GM18858 (cell line): Measurements from ENCODE around the gene CPA4.
"Not testable (repeated sequence)": the region's sequence is repeated elsewhere in the genome, so short reads cannot be mapped to it uniquely, and the experiment has no call there.

Experiments used
- ATAC-seq: cut with Tn5 transposase; IDR thresholded peaks from one replicate; pipeline ENCODE4 v1.9.1; 2021; ENCODE audit not compliant: unreplicated experiment

CPA4 gene

GRCh38 chr7:130292682-130293257 lies at the start of gene CPA4:
CPA4 (plus strand) TSS chr7:130293161; CDS start chr7:130293181, 20 bp downstream.
- ATAC-seq, result no peak

- not testable (repeated sequence) for ATAC-seq
Observed at GRCh38 chr7:130243486-130243885, 49.5 kb upstream of the CPA4 start.

DNA sequence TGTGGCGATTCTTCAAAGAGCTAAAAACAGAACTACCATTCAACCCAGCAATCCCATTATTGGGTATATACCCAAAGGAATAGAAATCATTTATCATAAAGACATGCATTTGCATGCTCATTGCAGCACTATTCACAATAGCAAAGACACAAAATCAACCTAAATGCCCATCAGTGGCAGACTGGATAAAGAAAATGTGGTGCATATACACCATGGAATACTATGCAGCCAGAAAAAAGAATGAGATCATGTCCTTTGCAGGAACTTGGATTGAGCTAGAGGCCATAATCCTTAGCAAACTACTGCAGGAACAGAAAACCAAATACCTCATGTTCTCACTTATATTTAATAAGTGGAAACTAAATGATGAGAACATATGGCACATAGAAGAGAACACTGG lies 46.5 kb upstream of the CPA4 start:
- not testable (repeated sequence) for ATAC-seq

GRCh38 chr7:130248842-130249241 lies 44.1 kb upstream of the CPA4 start:
- ATAC-seq, result not testable (repeated sequence)

DNA sequence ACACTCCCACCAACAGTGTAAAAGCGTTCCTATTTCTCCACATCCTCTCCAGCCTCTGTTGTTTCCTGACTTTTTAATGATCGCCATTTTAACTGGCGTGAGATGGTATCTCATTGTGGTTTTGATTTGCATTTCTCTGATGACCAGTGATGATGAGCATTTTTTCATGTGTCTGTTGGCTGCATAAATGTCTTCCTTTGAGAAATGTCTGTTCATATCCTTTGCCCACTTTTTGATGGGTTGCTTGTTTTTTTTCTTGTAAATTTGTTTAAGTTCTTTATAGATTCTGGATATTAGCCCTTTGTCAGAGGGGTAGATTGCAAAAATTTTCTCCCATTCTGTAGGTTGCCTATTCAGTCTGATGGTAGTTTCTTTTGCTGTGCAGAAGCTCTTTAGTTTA lies 43.3 kb upstream of the CPA4 start:
- ATAC-seq, result not testable (repeated sequence)

DNA sequence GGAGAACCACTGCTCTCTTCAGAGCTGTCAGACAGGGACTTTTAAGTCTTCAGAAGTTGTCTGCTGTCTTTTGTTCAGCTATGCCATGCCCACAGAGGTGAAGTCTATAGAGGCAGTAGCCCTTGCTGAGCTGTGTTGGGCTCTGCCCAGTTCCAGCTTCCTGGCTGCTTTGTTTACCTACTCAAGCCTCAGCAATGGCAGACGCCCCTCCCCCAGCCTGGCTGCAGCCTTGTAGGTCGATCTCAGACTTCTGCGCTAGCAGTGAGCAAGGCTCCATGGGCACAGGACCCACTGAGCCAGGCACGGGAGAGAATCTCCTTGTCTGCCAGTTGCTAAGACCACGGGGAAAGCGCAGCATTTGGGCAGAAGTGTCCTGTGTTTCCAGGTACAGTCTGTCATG lies 38.4 kb upstream of the CPA4 start:
- ATAC-seq, result no peak

GRCh38 chr7:130256704-130257103 lies 36.3 kb upstream of the CPA4 start:
- ATAC-seq, result no peak

DNA sequence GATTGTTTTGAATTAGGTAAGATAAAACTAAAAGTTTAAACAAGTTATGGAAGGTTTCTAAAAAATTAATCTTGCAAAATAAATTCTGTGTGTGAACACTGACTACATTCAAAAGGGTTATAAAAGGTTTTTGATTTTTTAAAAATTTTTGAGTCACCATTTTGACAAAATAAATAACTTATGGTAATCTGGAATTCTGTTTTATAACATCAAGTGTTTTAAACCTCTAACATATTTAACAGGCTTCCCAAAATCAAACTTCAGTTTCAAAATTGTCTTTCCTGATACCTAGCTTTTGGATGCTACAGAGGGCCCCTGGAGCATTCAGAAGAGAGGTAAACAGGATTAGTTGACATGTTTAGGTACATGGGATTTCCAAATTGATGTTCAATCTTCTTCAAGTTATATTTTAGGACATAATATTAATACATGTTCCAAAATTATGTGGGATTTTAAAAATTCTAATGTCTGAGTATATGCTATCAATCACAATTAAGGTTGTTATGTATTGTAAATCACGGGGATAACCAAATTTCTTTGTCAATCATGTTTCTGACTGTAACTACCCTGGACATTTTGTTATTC lies 34.4 kb upstream of the CPA4 start:
- no peak for ATAC-seq

DNA sequence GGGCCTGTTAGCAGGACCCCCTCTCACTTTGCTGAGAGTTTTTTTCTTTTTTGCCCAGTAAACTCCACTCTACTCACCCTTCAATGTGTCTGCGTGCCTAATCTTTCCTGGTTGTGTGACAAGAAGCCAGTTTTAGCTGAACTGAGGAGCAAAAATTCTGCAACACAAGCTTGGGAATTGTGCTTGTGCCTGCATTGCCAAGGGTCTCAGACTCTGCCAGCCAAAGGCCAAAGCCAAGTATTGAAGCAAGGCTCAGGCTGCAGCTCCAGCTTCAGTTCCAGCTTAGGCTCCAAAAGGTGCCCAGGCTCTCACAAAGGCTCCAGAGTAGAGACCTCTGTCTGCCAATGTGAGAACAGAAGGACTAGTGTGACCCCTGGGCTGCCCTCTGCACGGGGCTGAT lies 30.5 kb upstream of the CPA4 start:
- ATAC-seq, result no peak

DNA sequence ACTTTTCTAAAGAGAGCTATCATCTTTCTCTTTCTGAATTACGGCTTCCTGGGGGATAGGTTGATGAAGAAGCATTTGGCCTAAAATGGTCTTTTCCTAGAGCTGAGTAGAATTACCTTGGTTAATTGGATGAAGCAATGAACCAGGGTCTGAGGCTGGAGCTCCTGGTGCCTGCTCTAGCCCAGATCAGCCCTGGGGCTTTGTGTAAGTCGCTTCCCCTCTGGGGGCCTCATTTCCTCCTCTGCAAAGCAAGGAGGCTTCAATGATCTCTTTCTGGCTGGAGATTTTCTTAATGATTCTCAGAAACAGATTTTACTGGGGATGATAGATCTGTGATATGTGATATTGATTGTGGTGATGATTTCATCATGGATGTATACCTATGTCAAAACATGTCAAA lies 29.8 kb upstream of the CPA4 start:
- ATAC-seq, result no peak

DNA sequence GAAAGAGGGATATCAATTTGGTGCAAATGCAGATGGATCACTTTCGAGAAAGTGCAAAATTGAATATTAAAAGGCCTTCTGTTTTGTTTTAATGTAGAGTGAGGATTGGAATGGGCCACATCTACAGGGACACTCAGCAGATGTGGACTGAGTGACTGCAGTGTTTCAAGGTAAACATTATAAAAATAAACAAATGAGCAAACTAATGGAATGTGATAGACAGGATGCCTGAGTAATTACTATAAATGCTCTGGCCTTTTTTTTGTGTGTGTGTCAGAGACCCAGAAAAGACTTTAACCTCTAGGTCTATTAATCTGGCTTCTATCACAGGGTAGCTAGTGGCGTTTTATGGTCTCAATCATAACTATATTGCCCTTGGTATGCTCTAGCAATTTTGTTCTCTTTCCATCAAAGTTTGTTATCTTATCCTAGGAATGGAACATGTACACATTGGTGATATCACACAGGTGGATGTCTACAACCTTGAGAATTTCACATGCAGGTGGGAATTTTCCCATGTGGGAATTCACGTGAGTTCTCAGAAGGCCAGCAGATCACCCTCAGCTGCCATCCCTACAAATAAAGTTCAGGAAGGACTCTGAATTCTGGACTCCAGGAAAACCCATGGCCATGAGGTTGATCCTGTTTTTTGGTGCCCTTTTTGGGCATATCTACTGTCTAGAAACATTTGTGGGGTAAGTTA lies 26.6 kb upstream of the CPA4 start, which contains the start of gene CPA2:
Gene CPA2 (plus strand): TSS at position 606 of the 703 bp plus-strand sequence. CDS start 19 bp downstream, at position 625.
- no peak for ATAC-seq

DNA sequence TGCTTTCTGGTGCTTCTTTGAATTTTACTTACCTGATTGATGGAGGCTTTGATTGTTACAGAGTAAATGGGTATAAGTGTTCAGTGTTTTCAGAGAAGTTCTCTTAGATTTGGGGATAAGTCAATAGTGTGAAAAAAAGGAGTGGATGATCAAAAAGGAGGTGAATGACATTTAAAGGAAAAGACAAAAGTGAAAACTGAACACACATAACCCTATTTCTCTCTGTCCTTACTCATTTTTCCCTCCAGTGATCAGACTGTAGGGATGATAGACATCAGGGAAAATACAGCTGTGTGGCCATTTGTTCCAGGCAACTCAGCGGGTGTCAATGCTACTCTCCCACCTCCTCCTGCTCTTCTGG lies 26.0 kb upstream of the CPA4 start:
- no peak for ATAC-seq

DNA sequence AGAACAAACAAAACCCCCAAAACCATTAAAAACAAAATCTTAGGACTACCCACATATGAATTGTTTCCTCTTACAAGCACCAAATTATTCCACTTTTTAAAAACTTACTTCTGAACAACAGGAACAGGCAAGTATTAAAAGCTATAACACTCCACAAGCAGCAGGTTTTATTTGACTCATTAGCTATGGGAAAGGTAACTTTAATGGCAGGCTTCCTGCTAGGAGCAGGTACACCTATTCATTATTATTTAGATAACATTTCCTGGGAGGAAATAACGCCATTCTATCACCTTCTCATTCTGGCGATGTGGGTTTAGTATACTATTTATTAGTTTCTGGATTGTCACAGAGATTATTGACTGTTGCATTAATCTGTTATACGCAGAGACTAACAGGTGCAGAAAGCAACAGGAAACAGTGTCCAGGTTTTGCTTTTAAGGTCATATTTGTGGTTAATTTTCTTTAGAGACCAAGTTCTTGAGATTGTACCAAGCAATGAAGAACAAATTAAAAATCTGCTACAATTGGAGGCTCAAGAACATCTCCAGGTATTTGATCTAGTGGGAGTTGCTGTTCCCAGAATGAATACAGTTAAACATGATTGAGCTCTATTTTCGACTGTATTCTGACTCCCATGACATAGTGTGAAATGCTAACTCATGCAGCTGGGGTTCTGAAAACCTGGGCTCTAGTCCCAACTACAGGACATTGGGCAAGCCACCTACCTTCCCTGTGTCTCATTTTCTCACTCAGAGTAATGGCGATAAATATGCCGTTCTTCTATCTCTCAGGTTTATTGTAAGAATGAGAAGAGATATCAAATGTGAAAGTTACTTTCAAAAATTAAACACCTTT lies 24.3 kb upstream of the CPA4 start:
- no peak for ATAC-seq

GRCh38 chr7:130269318-130269694 lies 23.7 kb upstream of the CPA4 start:
- no peak for ATAC-seq

- no peak for ATAC-seq
Observed at GRCh38 chr7:130270947-130271800, 21.8 kb upstream of the CPA4 start.

DNA sequence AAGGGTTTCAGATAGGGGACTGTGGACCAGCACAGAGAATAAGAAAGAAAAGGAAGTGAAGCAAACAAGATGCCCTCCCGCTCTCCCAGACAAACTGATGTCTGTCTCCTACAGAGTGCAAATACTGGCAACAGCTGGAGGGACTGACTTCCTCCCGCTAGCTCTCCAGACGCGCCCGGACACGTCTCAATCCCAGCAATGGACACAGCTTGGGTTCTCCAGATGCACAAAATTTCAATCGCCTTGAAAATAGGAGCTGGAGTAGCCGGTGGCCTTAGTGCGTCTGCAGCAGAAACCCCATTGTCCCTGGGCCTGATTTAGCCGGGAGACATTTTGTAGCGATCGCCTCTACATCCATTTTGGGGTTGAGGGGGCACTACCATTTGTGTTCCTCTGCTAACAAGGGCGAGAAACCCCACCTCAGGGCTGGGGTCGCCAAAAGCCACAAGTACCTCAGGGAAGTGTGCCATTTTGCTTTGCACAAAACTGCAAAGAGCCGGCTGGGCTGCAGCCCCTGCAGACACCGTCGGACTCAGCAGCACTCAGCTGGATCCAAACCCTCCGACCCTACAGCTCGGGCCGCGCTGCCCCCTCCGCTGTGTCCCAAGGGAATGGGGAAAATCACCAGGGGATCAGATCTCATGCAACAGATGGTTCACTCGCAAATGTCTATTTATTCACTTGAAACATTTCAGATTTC lies 20.4 kb upstream of the CPA4 start:
- ATAC-seq, result no peak

GRCh38 chr7:130273081-130273932 lies 19.7 kb upstream of the CPA4 start:
- no peak for ATAC-seq

DNA sequence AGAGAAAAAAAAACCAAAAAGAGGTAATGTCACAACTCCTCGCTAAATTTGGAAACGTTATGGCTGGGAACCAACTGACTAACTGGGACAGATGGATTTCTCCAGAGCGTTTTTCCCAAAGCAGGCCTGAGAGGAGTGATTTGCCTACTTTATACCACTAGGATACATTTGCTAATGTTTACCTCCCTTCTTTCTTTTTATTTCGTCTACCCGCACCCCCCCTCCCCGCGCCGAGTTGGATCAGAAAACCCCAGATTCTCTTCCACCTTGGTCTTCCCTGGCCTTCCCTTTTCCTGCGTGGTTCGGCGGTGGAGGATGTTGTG lies 19.1 kb upstream of the CPA4 start:
- ATAC-seq, result no peak

- no peak for ATAC-seq
Observed at GRCh38 chr7:130274296-130274695, 18.7 kb upstream of the CPA4 start.
